Stomach smooth muscle (tissue), 2 donors: Measurements from ENCODE around the gene MTMR8.
A peak's percentile ranks its signal among the peaks of the same experiment; 100 is the strongest.
"Not testable (repeated sequence)": the region's sequence is repeated elsewhere in the genome, so short reads cannot be mapped to it uniquely, and the experiment has no call there.

ENCODE experiments used
- H3K27ac ChIP-seq: one replicate; pipeline ENCODE4 v1.7.0; 2013; ENCODE audit warnings: mild to moderate bottlenecking, low read length, inconsistent platforms
- H3K27me3 ChIP-seq, 2 donors: one replicate each; pipeline ENCODE4 v1.7.0; 2013; ENCODE audit warnings: low read length in 2 of 2; ENCODE audit not compliant: insufficient read depth in 2 of 2, control insufficient read depth in 1 of 2
- H3K36me3 ChIP-seq, 2 donors: one replicate each; pipeline ENCODE4 v1.7.0; 2013; ENCODE audit warnings: low read length in 2 of 2; ENCODE audit not compliant: control insufficient read depth in 2 of 2, insufficient read depth in 2 of 2
- H3K4me1 ChIP-seq: one replicate; pipeline ENCODE4 v1.7.0; 2013; ENCODE audit warnings: low read length; ENCODE audit not compliant: control insufficient read depth, insufficient read depth
- H3K4me3 ChIP-seq, 2 donors: one replicate each; pipeline ENCODE4 v1.7.0; 2013; ENCODE audit warnings: low read length in 2 of 2
- H3K9ac ChIP-seq, 2 donors: one replicate each; pipeline ENCODE4 v1.7.0; 2013; ENCODE audit warnings: low read length in 2 of 2, mild to moderate bottlenecking in 1 of 2
- H3K9me3 ChIP-seq, 2 donors: one replicate each; pipeline ENCODE4 v1.7.0; 2013; ENCODE audit warnings: low read length in 2 of 2; ENCODE audit not compliant: control insufficient read depth in 2 of 2
- donor health status: healthy.
- donor health status: Pancreatic carcinoma.

The MTMR8 gene

DNA sequence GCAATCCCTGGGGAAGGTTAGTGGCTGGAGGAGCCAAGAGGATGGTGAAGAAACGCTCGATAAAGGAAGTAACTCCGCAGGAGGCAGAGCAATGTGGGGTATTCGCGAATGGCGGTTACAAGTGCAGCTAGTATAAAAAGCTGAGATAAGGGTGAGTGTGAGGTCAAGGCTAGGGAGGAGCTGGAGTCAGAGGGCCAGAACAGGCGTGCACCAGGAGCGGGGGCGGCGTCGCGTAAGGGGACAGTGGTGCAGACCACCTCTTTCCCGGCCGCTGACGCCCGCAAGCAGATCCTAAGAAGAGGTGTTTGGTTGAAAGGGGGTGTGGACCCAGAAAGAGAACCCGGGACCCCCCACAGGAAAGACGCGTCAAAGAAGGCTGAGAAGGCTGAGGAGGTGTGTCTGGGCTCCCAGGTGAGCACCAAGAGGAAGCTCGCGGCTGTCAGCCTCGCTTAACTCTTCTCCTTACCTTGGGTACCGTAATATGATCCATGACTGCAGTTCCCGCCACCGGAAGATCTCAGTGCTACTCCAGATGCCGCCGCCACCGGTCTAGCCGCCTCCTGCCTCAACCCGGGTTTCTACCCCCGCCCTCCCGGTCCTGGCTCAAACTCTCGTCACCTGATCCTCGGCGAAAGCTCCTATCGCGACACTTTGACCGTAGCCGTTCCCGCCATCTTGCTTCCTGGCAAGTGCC lies at the start of gene MTMR8:
TSS of gene MTMR8 (minus strand) at position 579 of the 694 bp plus-strand sequence. CDS start at position 490, 89 bp downstream.
- no peaks in the 10 kb centered on the region for H3K27me3 ChIP-seq
- H3K4me3 ChIP-seq, result peak within 1 kb of the TSS; percentile 64 to 85
- peaks cover 0 to 3% of the 10 kb centered on the region in 2 donors for H3K9me3 ChIP-seq
- no peaks in the 10 kb centered on the region for H3K36me3 ChIP-seq
- H3K27ac ChIP-seq, result peak within 1 kb of the TSS; percentile 31
- H3K4me1 ChIP-seq, result peaks cover 4% of the 10 kb centered on the region
- H3K9ac ChIP-seq, result peak within 1 kb of the TSS; percentile 23 to 55

DNA sequence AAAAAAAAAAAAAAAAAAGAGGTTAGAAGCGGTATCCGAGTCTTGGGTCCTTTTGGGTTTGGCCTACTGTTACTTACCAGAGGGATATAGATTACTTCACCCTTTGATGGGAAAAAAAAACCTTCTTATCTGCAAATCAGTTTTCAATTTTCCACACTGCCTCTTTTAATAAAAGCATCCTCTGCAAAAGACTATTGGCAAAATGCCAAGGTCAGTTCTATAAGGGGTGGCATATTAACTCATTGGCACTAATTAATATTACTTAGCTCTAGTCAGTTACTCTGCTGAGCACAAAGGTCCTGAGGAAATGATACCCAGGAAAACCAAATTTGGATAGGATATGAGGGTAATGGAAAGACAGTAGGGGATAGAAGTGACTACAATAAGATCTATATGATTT lies 44.3 kb upstream of the MTMR8 start:
- no peaks in the 10 kb centered on the region for H3K36me3 ChIP-seq
- H3K27ac ChIP-seq, result no peak overlapping the region
- H3K9me3 ChIP-seq, result no peaks in the 10 kb centered on the region

GRCh38 chrX:64437665-64438064 lies 42.4 kb upstream of the MTMR8 start:
- Histone ChIP-seq H3K27me3 (peaks cover 0 to 2% of the 10 kb centered on the region in 2 donors), H3K27ac (no peak overlapping the region), H3K9me3 (no peaks in the 10 kb centered on the region), H3K36me3 (no peaks in the 10 kb centered on the region), H3K4me1 (no peaks in the 10 kb centered on the region), H3K4me3 (no peak overlapping the region), H3K9ac (no peak overlapping the region)

More for the DNA sequence above, 44.3 kb upstream of the MTMR8 start:
- no peak overlapping the region for H3K4me3 ChIP-seq
- H3K27me3 ChIP-seq, result no peaks in the 10 kb centered on the region
- no peaks in the 10 kb centered on the region for H3K4me1 ChIP-seq
- no peak overlapping the region for H3K9ac ChIP-seq

GRCh38 chrX:64437218-64437617 lies 42.0 kb upstream of the MTMR8 start:
- H3K36me3 ChIP-seq, result no peaks in the 10 kb centered on the region
- H3K9me3 ChIP-seq, result no peaks in the 10 kb centered on the region
- H3K9ac ChIP-seq, result no peak overlapping the region
- no peaks in the 10 kb centered on the region for H3K4me1 ChIP-seq
- H3K4me3 ChIP-seq, result no peak overlapping the region
- H3K27me3 ChIP-seq, result peaks cover 0 to 2% of the 10 kb centered on the region in 2 donors
- no peak overlapping the region for H3K27ac ChIP-seq

DNA sequence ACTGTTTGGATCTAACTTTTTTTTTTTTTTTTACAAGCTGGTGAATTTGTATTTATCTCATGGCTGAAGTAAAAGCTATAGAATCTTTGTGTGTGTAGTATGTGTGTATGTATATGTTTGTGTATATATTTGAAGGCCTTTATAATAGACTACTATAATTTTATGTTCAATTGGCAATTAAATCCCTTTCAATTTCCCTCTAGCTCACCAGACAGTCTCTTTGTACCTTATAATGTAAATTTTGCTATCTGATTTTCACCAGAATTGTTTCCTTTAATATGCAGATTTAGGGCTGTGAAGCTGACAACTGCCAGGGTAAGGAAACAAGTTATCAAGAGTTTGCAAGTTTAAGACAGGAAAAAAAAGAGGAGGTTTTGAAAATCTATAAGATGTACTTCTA lies 33.1 kb upstream of the MTMR8 start:
- H3K4me1 ChIP-seq, result no peaks in the 10 kb centered on the region
- H3K4me3 ChIP-seq, result no peak overlapping the region
- no peaks in the 10 kb centered on the region for H3K36me3 ChIP-seq
- no peak overlapping the region for H3K27ac ChIP-seq
- no peaks in the 10 kb centered on the region for H3K9me3 ChIP-seq
- H3K9ac ChIP-seq, result no peak overlapping the region
- no peaks in the 10 kb centered on the region for H3K27me3 ChIP-seq

GRCh38 chrX:64427787-64428186 lies 32.5 kb upstream of the MTMR8 start:
- Histone ChIP-seq H3K4me3 (no peak overlapping the region), H3K36me3 (no peaks in the 10 kb centered on the region), H3K27ac (no peak overlapping the region), H3K4me1 (no peaks in the 10 kb centered on the region), H3K9ac (no peak overlapping the region), H3K27me3 (no peaks in the 10 kb centered on the region), H3K9me3 (no peaks in the 10 kb centered on the region)

DNA sequence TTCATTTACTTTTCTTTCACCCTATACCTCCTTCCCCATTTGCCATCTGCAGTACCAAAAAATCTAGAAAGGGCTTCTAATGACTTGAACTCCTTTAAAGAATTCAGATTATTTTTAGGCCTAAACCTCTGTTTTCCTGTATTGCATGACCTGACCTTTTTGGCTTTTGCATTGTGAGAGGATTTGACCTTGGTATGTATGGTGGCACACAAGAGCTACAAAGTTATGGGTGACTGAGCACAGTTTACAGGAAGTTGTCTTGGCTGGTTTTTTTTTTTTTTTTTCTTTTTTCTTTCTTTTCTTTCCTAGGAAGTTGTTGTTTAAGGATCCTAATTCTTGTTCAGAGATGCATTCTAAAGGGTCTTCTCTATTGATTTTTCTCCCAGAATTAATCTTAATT lies 32.0 kb upstream of the MTMR8 start:
- no peak overlapping the region for H3K9ac ChIP-seq
- H3K4me1 ChIP-seq, result no peaks in the 10 kb centered on the region
- no peaks in the 10 kb centered on the region for H3K27me3 ChIP-seq
- no peaks in the 10 kb centered on the region for H3K9me3 ChIP-seq
- no peak overlapping the region for H3K4me3 ChIP-seq
- no peaks in the 10 kb centered on the region for H3K36me3 ChIP-seq
- H3K27ac ChIP-seq, result no peak overlapping the region

- not testable (repeated sequence) for H3K9ac ChIP-seq, H3K9me3 ChIP-seq, H3K27me3 ChIP-seq, H3K4me3 ChIP-seq, H3K36me3 ChIP-seq, H3K4me1 ChIP-seq, H3K27ac ChIP-seq
Measured at GRCh38 chrX:64409730-64410129, 14.5 kb upstream of the MTMR8 start.

DNA sequence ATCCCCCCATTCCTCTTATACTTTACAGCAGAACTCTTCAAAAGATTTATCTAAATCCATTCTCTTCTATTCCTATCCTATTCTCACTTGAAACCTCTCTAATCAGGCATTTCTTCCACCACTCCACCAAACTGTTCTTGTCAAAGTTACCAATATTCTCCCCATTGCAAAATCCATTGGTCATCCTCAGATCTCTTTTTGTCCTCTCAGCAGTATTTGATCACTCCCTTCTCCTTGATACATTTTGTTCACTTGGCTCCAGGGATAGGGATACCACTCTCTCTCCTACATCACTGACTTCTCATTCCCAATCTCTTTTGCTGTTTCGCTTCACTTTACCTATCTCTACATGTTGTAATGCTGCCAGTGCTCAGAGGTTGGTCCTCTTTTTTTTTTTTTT lies 2.8 kb upstream of the MTMR8 start:
- Histone ChIP-seq H3K9me3 (peaks cover 0 to 3% of the 10 kb centered on the region in 2 donors), H3K4me3 (no peak overlapping the region), H3K27me3 (no peaks in the 10 kb centered on the region), H3K36me3 (no peaks in the 10 kb centered on the region), H3K9ac (no peak overlapping the region), H3K27ac (no peak overlapping the region), H3K4me1 (peaks cover 4% of the 10 kb centered on the region)

DNA sequence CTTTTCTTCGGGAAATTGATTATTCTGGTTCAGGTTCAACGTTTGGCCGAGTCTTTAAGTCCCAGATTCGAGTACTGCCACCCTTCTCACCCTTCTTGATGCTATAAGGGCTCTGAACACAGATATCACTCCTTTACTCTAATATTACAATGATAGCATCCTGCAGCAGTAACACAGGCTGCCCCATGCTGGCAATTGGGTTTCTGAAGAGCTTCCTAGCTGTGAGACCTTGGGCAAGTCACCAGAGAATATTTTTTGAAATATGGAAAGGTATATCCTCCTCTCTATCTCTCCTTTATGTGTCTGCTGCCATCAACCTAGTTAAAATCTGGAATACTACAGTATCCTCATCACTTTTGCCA lies 297 bp upstream of the MTMR8 start:
- H3K4me1 ChIP-seq, result peaks cover 4% of the 10 kb centered on the region
- peak overlapping the region; percentile 31 for H3K27ac ChIP-seq
- H3K9ac ChIP-seq, result peak overlapping the region; percentile 23 to 55
- H3K4me3 ChIP-seq, result peak overlapping the region; percentile 64 to 85
- H3K9me3 ChIP-seq, result peaks cover 0 to 3% of the 10 kb centered on the region in 2 donors
- no peaks in the 10 kb centered on the region for H3K36me3 ChIP-seq
- no peaks in the 10 kb centered on the region for H3K27me3 ChIP-seq

GRCh38 chrX:64394059-64394873 lies 986 bp downstream of the MTMR8 start:
- H3K9me3 ChIP-seq, result peaks cover 0 to 3% of the 10 kb centered on the region in 2 donors
- H3K4me1 ChIP-seq, result peaks cover 4% of the 10 kb centered on the region
- H3K4me3 ChIP-seq, result peak overlapping the region; percentile 64 to 85
- H3K27ac ChIP-seq, result no peak overlapping the region
- H3K9ac ChIP-seq, result peak overlapping the region; percentile 23 to 55
- no peaks in the 10 kb centered on the region for H3K36me3 ChIP-seq
- no peaks in the 10 kb centered on the region for H3K27me3 ChIP-seq
